Nephron progenitor cell (in vitro differentiated cells): ENCODE results near the gene TRIM63.

Experiments
- DNase-seq: peaks from one replicate; pipeline ENCODE4 v3.0.0; 2021
- H3K27ac Mint-ChIP-seq: 2 replicates; pipeline ENCODE4 v1.8.0; 2021; ENCODE audit warnings: mild to moderate bottlenecking, moderate library complexity, mixed read lengths
- H3K27me3 Mint-ChIP-seq: 2 replicates; pipeline ENCODE4 v1.8.0; 2021; ENCODE audit warnings: mild to moderate bottlenecking, low read depth, mixed read lengths; ENCODE audit not compliant: poor library complexity
- H3K36me3 Mint-ChIP-seq: 2 replicates; pipeline ENCODE4 v1.8.0; 2021; ENCODE audit warnings: low read depth, mixed read lengths
- H3K4me1 Mint-ChIP-seq: 2 replicates; pipeline ENCODE4 v1.8.0; 2021; ENCODE audit warnings: mixed read lengths
- H3K4me3 Mint-ChIP-seq: 2 replicates; pipeline ENCODE4 v1.8.0; 2021; ENCODE audit warnings: mild to moderate bottlenecking, moderate library complexity, mixed read lengths
- H3K9me3 Mint-ChIP-seq: 2 replicates; pipeline ENCODE4 v1.8.0; 2021; ENCODE audit warnings: mild to moderate bottlenecking, moderate library complexity, mixed read lengths
- CTCF ChIP-seq: fragments of 200-600 bp; sonication (generic); IDR thresholded peaks from 2 replicates; pipeline ENCODE4 v1.5.0; 2021; ENCODE audit warnings: antibody characterized with exemption

TRIM63 gene

GRCh38 chr1:26081267-26082019 is 14.0 kb upstream of the TRIM63 start:
- H3K4me1 Mint-ChIP-seq: peaks cover 14% of the 10 kb centered on the region
- H3K27ac Mint-ChIP-seq: peak overlapping the region; percentile 54
- no peaks in the 10 kb centered on the region for H3K36me3 Mint-ChIP-seq
- peaks cover 42% of the 10 kb centered on the region for H3K27me3 Mint-ChIP-seq
- H3K9me3 Mint-ChIP-seq: no peaks in the 10 kb centered on the region
- no peak overlapping the region for H3K4me3 Mint-ChIP-seq
- DNase-seq: no peak
- TF ChIP-seq CTCF: no peak

DNA sequence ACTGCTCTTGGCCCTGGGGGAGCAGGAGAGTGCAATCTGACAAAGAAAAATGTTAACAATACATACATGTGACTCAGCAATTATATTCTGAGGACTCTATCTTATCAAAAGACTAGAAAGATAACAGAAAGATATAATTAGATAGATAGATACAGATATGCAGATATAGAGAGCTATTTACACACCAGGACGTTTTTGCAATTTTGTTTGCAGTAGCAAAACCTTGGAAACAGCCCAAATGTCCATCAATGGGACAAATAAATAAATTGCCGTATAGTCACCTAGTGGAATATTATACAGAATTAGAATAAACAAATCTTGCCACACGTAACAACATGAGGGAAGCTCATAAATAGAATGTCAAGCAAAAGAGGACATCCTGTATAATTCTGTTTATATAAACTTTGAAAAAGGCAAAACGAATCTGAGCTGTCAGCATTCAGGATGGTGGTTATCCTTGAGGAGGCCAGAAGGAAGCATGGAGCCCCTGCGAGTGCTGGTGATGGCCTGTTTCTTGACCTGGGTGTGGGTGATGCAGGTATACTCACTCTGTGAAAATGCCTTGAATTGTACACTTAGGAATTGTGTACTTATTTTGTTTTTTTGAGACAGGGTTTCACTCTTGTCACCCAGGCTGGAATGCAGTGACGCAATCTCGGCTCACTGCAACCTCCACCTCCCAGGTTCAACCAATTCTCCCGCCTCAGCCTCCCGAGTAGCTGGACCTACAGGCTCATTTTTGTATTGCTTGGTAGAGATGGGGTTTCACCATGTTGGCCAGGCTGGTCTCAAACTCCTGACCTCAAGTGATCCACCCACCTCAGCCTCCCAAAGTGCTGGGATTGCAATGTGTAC is 12.8 kb upstream of the TRIM63 start:
- H3K36me3 Mint-ChIP-seq: no peaks in the 10 kb centered on the region
- no peak overlapping the region for H3K4me3 Mint-ChIP-seq
- no peak for DNase-seq
- H3K27ac Mint-ChIP-seq: no peak overlapping the region
- no peak for TF ChIP-seq CTCF
- peaks cover 30% of the 10 kb centered on the region for H3K27me3 Mint-ChIP-seq
- peaks cover 14% of the 10 kb centered on the region for H3K4me1 Mint-ChIP-seq
- H3K9me3 Mint-ChIP-seq: no peaks in the 10 kb centered on the region

DNA sequence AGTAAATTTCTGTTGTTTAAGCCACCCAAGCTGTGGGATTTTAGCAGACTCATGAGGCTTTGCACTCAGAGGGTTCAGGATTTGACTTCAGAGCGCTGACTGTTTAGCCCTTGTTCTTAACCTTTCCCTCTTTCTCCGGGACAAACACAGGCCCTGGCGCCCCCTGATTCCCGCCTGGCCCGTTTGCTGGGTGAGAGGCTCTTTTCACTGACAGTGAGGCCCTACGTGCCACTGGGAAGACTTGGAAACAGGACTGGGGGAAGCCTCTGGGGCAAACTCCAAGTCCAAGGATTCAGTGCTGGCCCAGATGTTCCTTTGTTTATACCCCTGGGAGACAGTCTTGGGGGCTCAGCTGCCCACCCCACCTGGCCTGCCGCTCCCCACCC is 11.7 kb upstream of the TRIM63 start:
- peak overlapping the region; percentile 6 for H3K27ac Mint-ChIP-seq
- no peak overlapping the region for H3K4me3 Mint-ChIP-seq
- no peaks in the 10 kb centered on the region for H3K36me3 Mint-ChIP-seq
- H3K27me3 Mint-ChIP-seq: peaks cover 21% of the 10 kb centered on the region
- TF ChIP-seq CTCF: no peak
- H3K9me3 Mint-ChIP-seq: no peaks in the 10 kb centered on the region
- peaks cover 14% of the 10 kb centered on the region for H3K4me1 Mint-ChIP-seq
- no peak for DNase-seq

DNA sequence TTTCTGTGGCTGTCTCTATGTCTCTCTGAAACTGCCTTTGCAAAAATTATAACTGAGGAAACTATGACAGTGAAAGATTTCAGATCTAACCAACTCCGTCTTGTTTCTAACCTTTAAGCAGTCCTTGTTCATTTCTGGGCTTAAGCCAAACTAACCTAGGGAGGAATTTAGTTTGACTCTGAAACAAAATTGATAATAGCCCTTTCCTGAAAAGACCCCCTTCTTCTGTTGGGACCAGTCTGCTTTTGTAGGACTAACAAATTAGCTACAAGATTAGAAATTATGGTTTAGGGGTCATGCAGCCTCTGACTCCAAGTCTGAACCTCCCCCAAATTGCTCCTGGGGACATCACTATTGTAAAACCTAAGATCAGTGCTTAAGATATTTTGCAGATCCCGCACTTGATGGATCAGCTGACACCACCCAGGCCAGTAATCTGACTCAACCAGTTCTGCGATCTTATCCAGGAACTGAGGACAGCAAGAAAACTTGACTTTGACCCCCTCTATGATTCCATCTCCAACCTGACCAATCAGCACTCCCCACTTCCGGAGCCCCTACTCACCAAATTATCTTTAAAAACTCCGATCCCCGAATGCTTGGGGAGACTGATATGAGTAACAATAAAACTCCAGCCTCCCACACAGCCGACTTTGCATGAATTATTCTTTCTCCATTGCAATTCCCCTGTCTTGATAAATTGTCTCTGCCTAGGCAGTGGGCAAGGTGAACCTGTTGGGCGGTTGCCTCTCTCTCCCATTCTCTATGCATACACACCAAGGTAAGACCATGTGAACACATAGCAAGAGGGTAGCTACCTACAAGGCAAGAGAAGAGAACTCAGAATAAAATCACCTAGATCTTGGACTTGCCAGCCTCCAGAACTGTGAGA is 11.1 kb upstream of the TRIM63 start:
- Mint-ChIP-seq H3K4me1 (peaks cover 14% of the 10 kb centered on the region), H3K36me3 (no peaks in the 10 kb centered on the region), H3K9me3 (no peaks in the 10 kb centered on the region), H3K27ac (no peak overlapping the region), H3K27me3 (peaks cover 21% of the 10 kb centered on the region), H3K4me3 (no peak overlapping the region)
- no peak for TF ChIP-seq CTCF
- no peak for DNase-seq

- no peak for TF ChIP-seq CTCF
- Mint-ChIP-seq H3K27ac (no peak overlapping the region), H3K4me1 (peaks cover 21% of the 10 kb centered on the region), H3K4me3 (no peak overlapping the region), H3K36me3 (no peaks in the 10 kb centered on the region), H3K9me3 (no peaks in the 10 kb centered on the region), H3K27me3 (peaks cover 25% of the 10 kb centered on the region)
- DNase-seq: no peak
These were observed 10.1 kb upstream of the TRIM63 start for GRCh38 chr1:26077524-26077923.
